Gastrocnemius medialis (tissue), 4 donors: ENCODE measurements around the gene PRH1. TPM values are rescaled to one million over a fixed set of nuclear protein-coding genes. Genes with fewer than 3 reads are reported as not detected.

Experiments
- ATAC-seq, 2 donors: fragments of 150-250 bp; one replicate each; pipeline ENCODE4 v1.9.1; 2016
- DNase-seq, 2 donors: peaks; one replicate each; pipeline ENCODE4 v3.0.0-alpha.2; 2019
- H3K27ac ChIP-seq, 4 donors: fragments of 200-600 bp; sonication (generic); 1 replicate in 1 of 4; 2 replicates in 3 of 4; pipeline ENCODE4 v1.5.1; 2016 to 2018; ENCODE audit warnings: mild to moderate bottlenecking in 2 of 4, moderate library complexity in 1 of 4
- H3K27me3 ChIP-seq, 3 donors: fragments of 200-600 bp; sonication (generic) in 2 of 3; 1 replicate in 1 of 3; 2 replicates in 2 of 3; pipeline versions ENCODE4 v1.5.1 to v1.6.0; 2016 to 2019; ENCODE audit warnings: mild to moderate bottlenecking in 1 of 3, moderate library complexity in 1 of 3
- H3K36me3 ChIP-seq, 2 donors: fragments of 200-600 bp; sonication (generic) in 1 of 2; one replicate each; pipeline ENCODE4 v1.5.1; 2017 to 2018
- H3K4me1 ChIP-seq, 2 donors: fragments of 200-600 bp; sonication (generic) in 1 of 2; one replicate each; pipeline ENCODE4 v1.5.1; 2016 to 2017; ENCODE audit warnings: mild to moderate bottlenecking in 2 of 2
- H3K4me3 ChIP-seq, 4 donors: fragments of 200-600 bp; sonication (generic) in 3 of 4; 1 replicate in 1 of 4; 2 replicates in 3 of 4; pipeline ENCODE4 v1.5.1; 2016 to 2019; ENCODE audit warnings: mild to moderate bottlenecking in 2 of 4
- H3K9me3 ChIP-seq, 3 donors: fragments of 200-600 bp; sonication (generic) in 2 of 3; 1 replicate in 1 of 3; 2 replicates in 2 of 3; pipeline ENCODE4 v1.5.1; 2016 to 2019
- POLR2A ChIP-seq, 2 donors: fragments of 450-650 bp; IDR thresholded peaks; one replicate each; pipeline ENCODE4 v1.6.1; 2017; ENCODE audit warnings: antibody characterized with exemption in 2 of 2, mild to moderate bottlenecking in 2 of 2, moderate library complexity in 2 of 2
- in situ Hi-C, 4 donors: fragments of 200-750 bp; cut with MboI; loops; one replicate each; pipeline versions ENCODE4 v1.15.0 to v1.8.0; 2017; ENCODE audit warnings: low sequenced_read_pairs in 4 of 4
- intact Hi-C: fragments of 100-400 bp; cut with DNase I; formaldehyde crosslinking; loops from one replicate; pipeline ENCODE4 v1.15.1; 2023; ENCODE audit warnings: low total_unique reads
- total RNA-seq, 4 donors: library from RNA; depleted of rRNA; stranded (reverse); fragments of >200 nt; gene quantifications; one replicate each; pipeline versions ENCODE4 v1.1.0 to v1.2.3, GENCODE V29; 2016
- TF ChIP-seq, protein P1 (sequence below), 5 experiments: fragments of 450-650 bp in 3 of 5; fragments of 200-600 bp in 2 of 5; sonication (generic) in 2 of 5; IDR thresholded peaks in 4 of 5; conservative IDR thresholded peaks in 1 of 5; 1 replicate in 4 of 5; 2 replicates in 1 of 5; pipeline ENCODE4 v1.5.1; 2016 to 2019; ENCODE audit warnings: antibody characterized with exemption in 5 of 5, mild to moderate bottlenecking in 3 of 5, moderate library complexity in 3 of 5

The PRH1 gene
- total RNA-seq, 4 donors from 2014 or later, result 2.2 to 21.0 (median 2.9) TPM

DNA sequence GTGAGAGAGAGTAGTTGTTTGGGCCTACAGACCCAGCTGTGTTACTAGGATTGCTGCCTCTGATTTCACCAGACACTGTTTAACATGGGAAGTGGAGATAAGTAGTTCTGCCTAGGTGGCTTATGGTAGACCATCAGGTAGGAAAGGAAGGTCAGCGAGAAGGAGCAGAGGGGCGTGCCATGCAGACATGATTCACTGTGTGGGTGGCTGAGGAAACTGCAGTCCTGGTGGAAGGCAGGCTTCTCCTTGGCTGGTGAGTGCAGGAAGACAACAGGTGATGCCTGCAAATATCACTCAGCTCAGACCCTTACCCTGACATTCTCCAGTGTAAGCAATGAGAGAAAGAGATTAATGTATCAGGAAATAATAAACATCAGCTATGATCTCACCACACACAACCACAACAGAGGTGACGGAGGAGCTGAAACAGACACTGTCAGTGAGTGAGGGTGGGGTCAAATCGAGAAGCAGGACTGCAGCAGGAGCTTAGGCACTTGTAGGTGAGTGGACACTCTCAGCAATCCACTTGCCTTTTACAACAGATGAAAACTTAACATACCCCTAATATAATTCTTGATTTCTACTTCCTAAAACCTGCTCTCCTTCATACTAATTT, 32.7 kb downstream of the PRH1 start:
- in situ Hi-C loops (no loop called here), intact Hi-C loops (no loop called here)
- DNase-seq (no peak), ATAC-seq (no peak)
- no peaks in the 10 kb centered on the region for H3K27me3 ChIP-seq
- TF ChIP-seq, protein P1, sequence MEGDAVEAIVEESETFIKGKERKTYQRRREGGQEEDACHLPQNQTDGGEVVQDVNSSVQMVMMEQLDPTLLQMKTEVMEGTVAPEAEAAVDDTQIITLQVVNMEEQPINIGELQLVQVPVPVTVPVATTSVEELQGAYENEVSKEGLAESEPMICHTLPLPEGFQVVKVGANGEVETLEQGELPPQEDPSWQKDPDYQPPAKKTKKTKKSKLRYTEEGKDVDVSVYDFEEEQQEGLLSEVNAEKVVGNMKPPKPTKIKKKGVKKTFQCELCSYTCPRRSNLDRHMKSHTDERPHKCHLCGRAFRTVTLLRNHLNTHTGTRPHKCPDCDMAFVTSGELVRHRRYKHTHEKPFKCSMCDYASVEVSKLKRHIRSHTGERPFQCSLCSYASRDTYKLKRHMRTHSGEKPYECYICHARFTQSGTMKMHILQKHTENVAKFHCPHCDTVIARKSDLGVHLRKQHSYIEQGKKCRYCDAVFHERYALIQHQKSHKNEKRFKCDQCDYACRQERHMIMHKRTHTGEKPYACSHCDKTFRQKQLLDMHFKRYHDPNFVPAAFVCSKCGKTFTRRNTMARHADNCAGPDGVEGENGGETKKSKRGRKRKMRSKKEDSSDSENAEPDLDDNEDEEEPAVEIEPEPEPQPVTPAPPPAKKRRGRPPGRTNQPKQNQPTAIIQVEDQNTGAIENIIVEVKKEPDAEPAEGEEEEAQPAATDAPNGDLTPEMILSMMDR (IDR thresholded peaks at IDR 0.05 in 4 of 5, conservative IDR thresholded peaks at IDR 0.05 in 1 of 5), result no peak
- no peak for TF ChIP-seq POLR2A (IDR thresholded peaks at IDR 0.05)
- no peaks in the 10 kb centered on the region for H3K36me3 ChIP-seq
- no peaks in the 10 kb centered on the region for H3K4me1 ChIP-seq
- H3K9me3 ChIP-seq, result no peaks in the 10 kb centered on the region
- no peak overlapping the region for H3K27ac ChIP-seq
- H3K4me3 ChIP-seq, result no peak overlapping the region

GRCh38 chr12:10849425-10849878, 34.6 kb downstream of the PRH1 start, which contains the start of gene PRR4:
PRR4 (minus strand) TSS chr12:10849475; CDS start chr12:10849437, 38 bp downstream.
- no peaks in the 10 kb centered on the region for H3K36me3 ChIP-seq
- TF ChIP-seq, protein P1 (IDR thresholded peaks at IDR 0.05 in 4 of 5, conservative IDR thresholded peaks at IDR 0.05 in 1 of 5), result no peak
- TF ChIP-seq POLR2A (IDR thresholded peaks at IDR 0.05), result no peak
- no peaks in the 10 kb centered on the region for H3K9me3 ChIP-seq
- no peak within 1 kb of the TSS for H3K27ac ChIP-seq
- intact Hi-C loops, result no loop called here
- H3K4me1 ChIP-seq, result no peaks in the 10 kb centered on the region
- H3K27me3 ChIP-seq, result no peaks in the 10 kb centered on the region
- H3K4me3 ChIP-seq, result no peak within 1 kb of the TSS
- ATAC-seq (no peak), DNase-seq (no peak)
- in situ Hi-C loops, result no loop called here

- no peaks in the 10 kb centered on the region for H3K27me3 ChIP-seq
- in situ Hi-C loops, result no loop called here
- no peaks in the 10 kb centered on the region for H3K36me3 ChIP-seq
- H3K4me3 ChIP-seq, result no peak overlapping the region
- DNase-seq (no peak), ATAC-seq (no peak)
- no peaks in the 10 kb centered on the region for H3K4me1 ChIP-seq
- H3K9me3 ChIP-seq, result no peaks in the 10 kb centered on the region
- TF ChIP-seq, protein P1 (IDR thresholded peaks at IDR 0.05 in 4 of 5, conservative IDR thresholded peaks at IDR 0.05 in 1 of 5), result no peak
- no peak for TF ChIP-seq POLR2A (IDR thresholded peaks at IDR 0.05)
- intact Hi-C loops, result no loop called here
- H3K27ac ChIP-seq, result no peak overlapping the region
Measured at GRCh38 chr12:10847744-10848143, 36.3 kb downstream of the PRH1 start.

GRCh38 chr12:10842862-10843261, 41.2 kb downstream of the PRH1 start:
- intact Hi-C loops (no loop called here), in situ Hi-C loops (no loop called here)
- ATAC-seq (no peak), DNase-seq (no peak)
- Histone ChIP-seq H3K4me1 (no peaks in the 10 kb centered on the region), H3K9me3 (no peaks in the 10 kb centered on the region), H3K36me3 (no peaks in the 10 kb centered on the region), H3K27ac (no peak overlapping the region), H3K27me3 (no peaks in the 10 kb centered on the region), H3K4me3 (no peak overlapping the region)
- no peak for TF ChIP-seq POLR2A (IDR thresholded peaks at IDR 0.05)
- TF ChIP-seq, protein P1 (IDR thresholded peaks at IDR 0.05 in 4 of 5, conservative IDR thresholded peaks at IDR 0.05 in 1 of 5), result no peak

DNA sequence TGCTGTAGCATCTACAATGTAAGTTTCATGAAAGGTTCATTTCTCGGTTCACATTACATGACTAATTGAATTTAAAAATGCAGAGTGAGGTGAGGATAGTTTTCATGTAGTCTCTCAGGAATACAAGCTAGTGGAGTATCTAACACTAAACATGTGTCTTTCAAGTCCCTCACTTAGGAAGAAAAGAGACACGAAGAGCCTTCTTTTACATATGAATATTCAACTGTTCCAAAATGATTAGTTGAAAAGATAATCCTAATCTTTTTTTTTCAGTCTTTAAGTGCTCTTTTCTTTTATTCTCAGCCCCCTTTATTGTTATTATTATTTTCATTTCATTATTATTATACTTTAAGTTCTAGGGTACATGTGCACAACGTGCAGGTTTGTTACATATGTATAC, 45.6 kb downstream of the PRH1 start:
- Histone ChIP-seq H3K4me3 (no peak overlapping the region), H3K4me1 (no peaks in the 10 kb centered on the region), H3K27ac (no peak overlapping the region), H3K9me3 (no peaks in the 10 kb centered on the region), H3K27me3 (no peaks in the 10 kb centered on the region), H3K36me3 (no peaks in the 10 kb centered on the region)
- in situ Hi-C loops (no loop called here), intact Hi-C loops (no loop called here)
- DNase-seq, result no peak
- no peak for TF ChIP-seq POLR2A (IDR thresholded peaks at IDR 0.05)
- TF ChIP-seq, protein P1 (IDR thresholded peaks at IDR 0.05 in 4 of 5, conservative IDR thresholded peaks at IDR 0.05 in 1 of 5), result no peak
- ATAC-seq, result no peak
